WTC11 (cell line): Measurements from ENCODE around the gene SLC51B. TPM values are rescaled to one million over a fixed set of nuclear protein-coding genes. Genes with fewer than 3 reads are reported as not detected.
A peak's percentile ranks its signal among the peaks of the same experiment; 100 is the strongest.

ENCODE experiments used
- ATAC-seq: fragments of 200-7000 bp; cut with Tn5 transposase; 2 replicates; pipeline ENCODE4 v1.10.0; 2021; ENCODE audit warnings: mild to moderate bottlenecking, moderate library complexity
- CTCF ChIA-PET: fragments of 300-600 bp; sonication (Branson Sonifier 250); formaldehyde crosslinking; loops from one replicate; lab custom pipeline; 2021; ENCODE audit warnings: antibody characterized with exemption; lab: Charles Lee
- POLR2A ChIA-PET: fragments of 350-600 bp; sonication (Branson Sonifier 250); formaldehyde crosslinking; loops from one replicate; lab custom pipeline; 2021; ENCODE audit warnings: antibody characterized with exemption; lab: Charles Lee
- DNase-seq: peaks from one replicate; pipeline ENCODE4 v3.0.0; 2021; ENCODE audit warnings: low spot score
- H3K27ac Mint-ChIP-seq: 2 replicates; pipeline ENCODE4 v1.8.0; 2021; ENCODE audit warnings: mixed read lengths
- H3K27me3 Mint-ChIP-seq: 2 replicates; pipeline ENCODE4 v1.8.0; 2021; ENCODE audit warnings: low read depth, mild to moderate bottlenecking, moderate library complexity, mixed read lengths
- H3K36me3 Mint-ChIP-seq: 2 replicates; pipeline ENCODE4 v1.8.0; 2021; ENCODE audit warnings: mixed read lengths
- H3K4me1 Mint-ChIP-seq: 2 replicates; pipeline ENCODE4 v1.8.0; 2022; ENCODE audit warnings: mixed read lengths
- H3K4me3 Mint-ChIP-seq: 2 replicates; pipeline ENCODE4 v1.8.0; 2021; ENCODE audit warnings: mild to moderate bottlenecking, moderate library complexity, mixed read lengths
- H3K9me3 Mint-ChIP-seq: 2 replicates; pipeline ENCODE4 v1.8.0; 2021; ENCODE audit warnings: mixed read lengths
- ESRRA ChIP-seq: sonication (generic); formaldehyde crosslinking; IDR thresholded peaks from 2 replicates; pipeline ENCODE4 v1.8.1; 2022; ENCODE audit warnings: mild to moderate bottlenecking, missing genetic modification reagents, borderline replicate concordance
- ETV6 ChIP-seq: sonication (generic); formaldehyde crosslinking; IDR thresholded peaks from 2 replicates; pipeline ENCODE4 v1.8.1; 2022; ENCODE audit warnings: mild to moderate bottlenecking, missing genetic modification reagents
- FOXJ3 ChIP-seq: sonication (generic); formaldehyde crosslinking; IDR thresholded peaks from 2 replicates; pipeline ENCODE4 v1.9.0; 2021; ENCODE audit warnings: missing genetic modification reagents, mild to moderate bottlenecking, borderline replicate concordance
- FOXK1 ChIP-seq: sonication (generic); formaldehyde crosslinking; IDR thresholded peaks from 2 replicates; pipeline ENCODE4 v1.8.0; 2022; ENCODE audit warnings: mild to moderate bottlenecking, moderate library complexity, missing genetic modification reagents
- FOXP1 ChIP-seq: sonication (generic); formaldehyde crosslinking; IDR thresholded peaks from 2 replicates; pipeline ENCODE4 v1.8.0; 2022; ENCODE audit warnings: missing genetic modification reagents, mild to moderate bottlenecking, moderate library complexity, borderline replicate concordance
- GTF2I ChIP-seq: fragments of 250-450 bp; sonication (Bioruptor Pico); conservative IDR thresholded peaks from 2 replicates; pipeline ENCODE4 v1.4.0; 2021; ENCODE audit warnings: mild to moderate bottlenecking
- NR1H2 ChIP-seq: sonication (generic); formaldehyde crosslinking; IDR thresholded peaks from 2 replicates; pipeline ENCODE4 v1.9.0; 2021; ENCODE audit warnings: mild to moderate bottlenecking, moderate library complexity, missing genetic modification reagents
- PRRX2 ChIP-seq: fragments of 250-450 bp; sonication (Bioruptor Pico); IDR thresholded peaks from 2 replicates; pipeline ENCODE4 v1.8.0; 2021; ENCODE audit warnings: mild to moderate bottlenecking
- SP1 ChIP-seq: sonication (generic); formaldehyde crosslinking; conservative IDR thresholded peaks from 2 replicates; pipeline ENCODE4 v1.8.1; 2022; ENCODE audit warnings: missing genetic modification reagents
- TCF7 ChIP-seq: sonication (generic); formaldehyde crosslinking; IDR thresholded peaks from 2 replicates; pipeline ENCODE4 v1.8.0; 2022; ENCODE audit warnings: mild to moderate bottlenecking, low read depth, missing genetic modification reagents, moderate library complexity
- ZNF121 ChIP-seq: sonication (generic); formaldehyde crosslinking; IDR thresholded peaks from 2 replicates; pipeline ENCODE4 v1.8.0; 2023; ENCODE audit warnings: missing genetic modification reagents
- total RNA-seq: library from RNA; stranded (reverse); gene quantifications from 3 replicates; pipeline ENCODE4 v1.2.3, GENCODE V29; 2021
- TF ChIP-seq, protein P1 (sequence below): fragments of 250-450 bp; sonication (Bioruptor Pico); conservative IDR thresholded peaks from 2 replicates; pipeline ENCODE4 v1.9.0; 2021; ENCODE audit warnings: mild to moderate bottlenecking
- TF ChIP-seq, protein P2 (sequence below): fragments of 250-450 bp; sonication (Bioruptor Pico); IDR thresholded peaks from 2 replicates; pipeline ENCODE4 v1.8.0; 2021; ENCODE audit warnings: mild to moderate bottlenecking
- TF ChIP-seq, protein P3 (sequence below): sonication (generic); formaldehyde crosslinking; IDR thresholded peaks from 2 replicates; pipeline ENCODE4 v1.8.0; 2022; ENCODE audit warnings: mild to moderate bottlenecking, missing genetic modification reagents
- TF ChIP-seq, protein P4 (sequence below): fragments of 250-450 bp; sonication (Bioruptor Pico); IDR thresholded peaks from 2 replicates; pipeline ENCODE4 v1.9.0; 2021; ENCODE audit warnings: mild to moderate bottlenecking
- TF ChIP-seq, protein P5 (sequence below): sonication (generic); formaldehyde crosslinking; IDR thresholded peaks from 2 replicates; pipeline ENCODE4 v1.8.1; 2023; ENCODE audit warnings: mild to moderate bottlenecking, missing genetic modification reagents, borderline replicate concordance
- TF ChIP-seq, protein P6 (sequence below): sonication (generic); formaldehyde crosslinking; IDR thresholded peaks from 2 replicates; pipeline ENCODE4 v1.8.1; 2023; ENCODE audit warnings: mild to moderate bottlenecking, missing genetic modification reagents, moderate library complexity
- TF ChIP-seq, protein P7 (sequence below): sonication (generic); formaldehyde crosslinking; IDR thresholded peaks from 2 replicates; pipeline ENCODE4 v1.8.1; 2023; ENCODE audit warnings: mild to moderate bottlenecking, missing genetic modification reagents, moderate library complexity

SLC51B gene
- total RNA-seq, 1 experiment from 2014 or later: not detected

DNA sequence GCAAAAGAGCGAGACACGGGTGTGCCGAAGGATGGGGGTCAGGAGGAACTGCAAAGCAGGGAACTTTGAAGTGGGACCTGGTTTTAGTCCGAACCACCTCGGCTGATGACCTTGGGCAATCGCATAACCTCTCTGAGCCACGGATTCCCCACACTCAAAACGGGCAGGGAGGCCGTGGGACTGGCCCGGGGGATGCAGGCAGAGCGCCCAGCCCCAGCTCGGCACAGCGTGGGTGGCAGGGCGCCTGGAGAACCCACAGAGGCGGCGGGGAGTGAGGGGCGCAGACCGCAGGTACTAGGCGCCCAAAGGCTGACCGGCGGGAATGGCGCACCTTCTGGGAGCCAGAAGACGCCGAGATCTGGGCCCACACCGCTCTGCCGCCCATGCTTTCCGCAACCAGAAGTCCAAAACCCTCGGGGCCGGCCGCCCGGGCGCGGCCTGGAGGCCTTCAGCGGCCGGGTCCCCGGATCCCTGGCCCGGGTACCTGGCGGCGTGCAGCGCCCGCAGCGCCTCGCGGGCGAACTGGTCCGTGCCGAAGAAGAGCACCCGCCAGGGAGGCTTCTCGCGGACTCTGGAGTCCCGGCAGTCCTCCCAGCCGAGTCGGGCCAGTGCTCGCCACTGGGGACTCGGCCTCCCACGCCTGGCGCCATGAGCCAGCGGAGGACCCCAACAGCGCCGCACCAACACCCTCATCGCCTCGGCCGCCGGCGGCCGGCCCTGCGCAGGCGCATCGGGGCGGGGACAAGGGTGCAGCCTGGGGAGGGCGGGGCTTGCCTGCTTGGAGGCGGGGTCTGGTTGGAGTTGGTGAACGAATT is 16.1 kb upstream of the SLC51B start, which contains the start of gene MTFMT (continued):
- TF ChIP-seq, protein P1, sequence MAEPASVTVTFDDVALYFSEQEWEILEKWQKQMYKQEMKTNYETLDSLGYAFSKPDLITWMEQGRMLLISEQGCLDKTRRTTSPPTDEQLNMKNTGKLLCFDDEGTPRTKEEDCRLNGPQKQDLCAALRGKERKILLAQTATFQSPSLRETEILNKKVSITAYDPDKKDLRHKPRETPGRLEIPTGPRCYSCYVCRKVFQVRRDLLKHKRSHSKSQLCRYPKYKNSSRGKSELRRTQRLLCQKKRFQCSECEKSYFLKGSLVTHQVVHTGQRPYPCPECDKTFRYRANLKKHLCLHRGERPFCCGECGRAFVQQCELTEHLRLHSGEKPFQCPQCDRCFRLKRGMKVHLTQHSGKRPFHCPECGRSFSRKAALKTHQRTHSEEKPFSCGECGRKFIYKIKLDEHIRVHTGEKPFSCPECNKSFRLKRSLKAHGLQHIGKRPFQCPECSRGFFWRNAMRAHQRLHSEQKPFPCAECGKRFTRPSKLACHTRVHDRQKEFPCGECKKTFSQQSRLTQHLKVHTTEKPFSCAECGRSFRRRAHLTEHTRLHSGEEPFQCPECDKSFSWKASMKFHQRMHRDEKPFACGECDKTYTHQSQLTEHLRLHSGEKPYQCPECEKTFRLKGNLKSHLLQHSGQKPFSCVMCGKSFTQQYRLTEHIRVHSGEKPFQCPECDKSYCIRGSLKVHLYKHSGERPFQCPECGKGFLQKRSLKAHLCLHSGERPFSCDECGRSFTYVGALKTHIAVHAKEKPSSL (CRISPR knock-in tag): no peak
- 0 out of 2 replicates have a peak, but pooled peaks have one; percentile 35 for TF ChIP-seq FOXK1 (CRISPR knock-in tag)
- TF ChIP-seq, protein P2, sequence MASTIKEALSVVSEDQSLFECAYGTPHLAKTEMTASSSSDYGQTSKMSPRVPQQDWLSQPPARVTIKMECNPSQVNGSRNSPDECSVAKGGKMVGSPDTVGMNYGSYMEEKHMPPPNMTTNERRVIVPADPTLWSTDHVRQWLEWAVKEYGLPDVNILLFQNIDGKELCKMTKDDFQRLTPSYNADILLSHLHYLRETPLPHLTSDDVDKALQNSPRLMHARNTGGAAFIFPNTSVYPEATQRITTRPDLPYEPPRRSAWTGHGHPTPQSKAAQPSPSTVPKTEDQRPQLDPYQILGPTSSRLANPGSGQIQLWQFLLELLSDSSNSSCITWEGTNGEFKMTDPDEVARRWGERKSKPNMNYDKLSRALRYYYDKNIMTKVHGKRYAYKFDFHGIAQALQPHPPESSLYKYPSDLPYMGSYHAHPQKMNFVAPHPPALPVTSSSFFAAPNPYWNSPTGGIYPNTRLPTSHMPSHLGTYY (CRISPR knock-in tag): no peak
- TF ChIP-seq, protein P3, sequence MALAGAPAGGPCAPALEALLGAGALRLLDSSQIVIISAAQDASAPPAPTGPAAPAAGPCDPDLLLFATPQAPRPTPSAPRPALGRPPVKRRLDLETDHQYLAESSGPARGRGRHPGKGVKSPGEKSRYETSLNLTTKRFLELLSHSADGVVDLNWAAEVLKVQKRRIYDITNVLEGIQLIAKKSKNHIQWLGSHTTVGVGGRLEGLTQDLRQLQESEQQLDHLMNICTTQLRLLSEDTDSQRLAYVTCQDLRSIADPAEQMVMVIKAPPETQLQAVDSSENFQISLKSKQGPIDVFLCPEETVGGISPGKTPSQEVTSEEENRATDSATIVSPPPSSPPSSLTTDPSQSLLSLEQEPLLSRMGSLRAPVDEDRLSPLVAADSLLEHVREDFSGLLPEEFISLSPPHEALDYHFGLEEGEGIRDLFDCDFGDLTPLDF (CRISPR knock-in tag): no peak
- TF ChIP-seq SP1 (CRISPR knock-in tag): 0 out of 2 replicates have a peak, but pooled peaks have one; percentile 10

DNA sequence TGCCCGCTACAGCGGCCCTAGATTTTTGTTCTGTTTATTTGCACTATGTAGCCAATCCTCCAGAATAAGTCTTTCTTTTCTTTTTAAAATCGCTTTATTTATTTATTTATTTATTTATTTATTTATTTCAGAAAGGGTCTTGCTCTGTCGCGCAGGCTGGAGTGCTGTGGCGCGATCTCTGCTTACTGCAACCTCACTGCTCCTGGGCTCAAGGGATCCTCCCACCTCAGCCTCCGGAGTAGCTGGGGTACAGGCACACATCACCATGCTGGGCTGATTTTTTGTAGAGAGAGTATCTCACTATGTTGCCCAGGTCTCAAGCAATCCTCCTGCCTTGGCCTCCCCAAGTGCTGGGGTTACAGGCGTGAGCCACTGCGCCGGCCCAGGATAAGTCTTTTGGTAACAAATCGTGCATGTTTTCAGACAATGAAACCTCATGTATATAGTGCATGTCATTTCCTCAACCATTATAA is 15.4 kb upstream of the SLC51B start:
- POLR2A ChIA-PET: no interaction called here
- DNase-seq: no peak

DNA sequence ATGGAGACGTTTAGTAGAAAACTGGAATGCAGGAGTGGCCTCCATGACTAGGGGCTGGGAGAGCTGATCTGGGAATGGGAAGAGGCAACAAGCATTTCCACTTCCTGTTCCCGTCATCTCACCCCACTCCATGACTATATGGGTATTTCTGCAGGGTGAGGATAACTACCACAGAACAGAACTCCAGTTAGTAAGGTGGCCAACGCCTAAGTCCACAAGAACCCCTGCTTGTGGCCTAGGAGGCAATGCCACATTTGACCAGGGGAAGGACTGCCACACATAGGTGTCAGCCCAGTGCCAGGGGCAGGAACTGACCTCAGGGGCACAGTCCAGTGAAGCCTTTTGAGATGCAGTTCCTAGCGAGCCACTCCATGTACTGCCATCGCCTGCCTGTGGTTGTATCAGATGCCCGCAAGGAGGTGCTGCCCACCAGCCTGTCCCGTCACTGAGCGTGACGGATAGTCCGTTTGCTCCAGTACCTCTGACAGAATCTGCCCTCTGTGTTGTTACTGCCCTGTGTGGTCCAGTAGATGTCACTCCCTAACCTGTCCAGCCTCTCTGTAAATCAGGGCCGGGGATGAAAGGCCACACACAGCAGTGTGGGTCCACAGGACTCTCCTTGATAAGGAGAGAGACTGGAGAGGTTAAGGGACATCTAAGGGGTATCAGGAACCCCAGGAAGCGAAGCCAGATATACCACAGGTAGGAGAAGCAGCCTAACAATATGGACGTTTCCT is 12.2 kb upstream of the SLC51B start:
- Mint-ChIP-seq H3K9me3 (no peaks in the 10 kb centered on the region), H3K4me3 (peak overlapping the region; percentile 14; the same call in 1 of the 2 replicates), H3K27ac (no peak overlapping the region), H3K36me3 (no peaks in the 10 kb centered on the region), H3K4me1 (peaks cover 18% of the 10 kb centered on the region), H3K27me3 (peaks cover 6% of the 10 kb centered on the region)
- ChIA-PET CTCF (interaction anchor here (0.6 to 4.1 kb wide), 15 partner anchors 10 to 272 kb away, joined by 3 to 68 read pairs (median 5); partner anchors contain the start of gene KBTBD13), POLR2A (no interaction called here)
- ATAC-seq: peak; percentile 86
- peak; percentile 83 for DNase-seq
- TF ChIP-seq ESRRA (no peak), FOXP1 (CRISPR knock-in tag) (no peak), NR1H2 (no peak), PRRX2 (no peak), FOXJ3 (CRISPR knock-in tag) (no peak), ETV6 (CRISPR knock-in tag) (peak; percentile 68; the same call in 1 of the 2 replicates), SP1 (CRISPR knock-in tag) (no peak)
- TF ChIP-seq, protein P4, sequence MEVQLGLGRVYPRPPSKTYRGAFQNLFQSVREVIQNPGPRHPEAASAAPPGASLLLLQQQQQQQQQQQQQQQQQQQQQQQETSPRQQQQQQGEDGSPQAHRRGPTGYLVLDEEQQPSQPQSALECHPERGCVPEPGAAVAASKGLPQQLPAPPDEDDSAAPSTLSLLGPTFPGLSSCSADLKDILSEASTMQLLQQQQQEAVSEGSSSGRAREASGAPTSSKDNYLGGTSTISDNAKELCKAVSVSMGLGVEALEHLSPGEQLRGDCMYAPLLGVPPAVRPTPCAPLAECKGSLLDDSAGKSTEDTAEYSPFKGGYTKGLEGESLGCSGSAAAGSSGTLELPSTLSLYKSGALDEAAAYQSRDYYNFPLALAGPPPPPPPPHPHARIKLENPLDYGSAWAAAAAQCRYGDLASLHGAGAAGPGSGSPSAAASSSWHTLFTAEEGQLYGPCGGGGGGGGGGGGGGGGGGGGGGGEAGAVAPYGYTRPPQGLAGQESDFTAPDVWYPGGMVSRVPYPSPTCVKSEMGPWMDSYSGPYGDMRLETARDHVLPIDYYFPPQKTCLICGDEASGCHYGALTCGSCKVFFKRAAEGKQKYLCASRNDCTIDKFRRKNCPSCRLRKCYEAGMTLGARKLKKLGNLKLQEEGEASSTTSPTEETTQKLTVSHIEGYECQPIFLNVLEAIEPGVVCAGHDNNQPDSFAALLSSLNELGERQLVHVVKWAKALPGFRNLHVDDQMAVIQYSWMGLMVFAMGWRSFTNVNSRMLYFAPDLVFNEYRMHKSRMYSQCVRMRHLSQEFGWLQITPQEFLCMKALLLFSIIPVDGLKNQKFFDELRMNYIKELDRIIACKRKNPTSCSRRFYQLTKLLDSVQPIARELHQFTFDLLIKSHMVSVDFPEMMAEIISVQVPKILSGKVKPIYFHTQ: no peak
- TF ChIP-seq, protein P5, sequence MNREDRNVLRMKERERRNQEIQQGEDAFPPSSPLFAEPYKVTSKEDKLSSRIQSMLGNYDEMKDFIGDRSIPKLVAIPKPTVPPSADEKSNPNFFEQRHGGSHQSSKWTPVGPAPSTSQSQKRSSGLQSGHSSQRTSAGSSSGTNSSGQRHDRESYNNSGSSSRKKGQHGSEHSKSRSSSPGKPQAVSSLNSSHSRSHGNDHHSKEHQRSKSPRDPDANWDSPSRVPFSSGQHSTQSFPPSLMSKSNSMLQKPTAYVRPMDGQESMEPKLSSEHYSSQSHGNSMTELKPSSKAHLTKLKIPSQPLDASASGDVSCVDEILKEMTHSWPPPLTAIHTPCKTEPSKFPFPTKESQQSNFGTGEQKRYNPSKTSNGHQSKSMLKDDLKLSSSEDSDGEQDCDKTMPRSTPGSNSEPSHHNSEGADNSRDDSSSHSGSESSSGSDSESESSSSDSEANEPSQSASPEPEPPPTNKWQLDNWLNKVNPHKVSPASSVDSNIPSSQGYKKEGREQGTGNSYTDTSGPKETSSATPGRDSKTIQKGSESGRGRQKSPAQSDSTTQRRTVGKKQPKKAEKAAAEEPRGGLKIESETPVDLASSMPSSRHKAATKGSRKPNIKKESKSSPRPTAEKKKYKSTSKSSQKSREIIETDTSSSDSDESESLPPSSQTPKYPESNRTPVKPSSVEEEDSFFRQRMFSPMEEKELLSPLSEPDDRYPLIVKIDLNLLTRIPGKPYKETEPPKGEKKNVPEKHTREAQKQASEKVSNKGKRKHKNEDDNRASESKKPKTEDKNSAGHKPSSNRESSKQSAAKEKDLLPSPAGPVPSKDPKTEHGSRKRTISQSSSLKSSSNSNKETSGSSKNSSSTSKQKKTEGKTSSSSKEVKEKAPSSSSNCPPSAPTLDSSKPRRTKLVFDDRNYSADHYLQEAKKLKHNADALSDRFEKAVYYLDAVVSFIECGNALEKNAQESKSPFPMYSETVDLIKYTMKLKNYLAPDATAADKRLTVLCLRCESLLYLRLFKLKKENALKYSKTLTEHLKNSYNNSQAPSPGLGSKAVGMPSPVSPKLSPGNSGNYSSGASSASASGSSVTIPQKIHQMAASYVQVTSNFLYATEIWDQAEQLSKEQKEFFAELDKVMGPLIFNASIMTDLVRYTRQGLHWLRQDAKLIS (CRISPR knock-in tag): no peak
- TF ChIP-seq, protein P6, sequence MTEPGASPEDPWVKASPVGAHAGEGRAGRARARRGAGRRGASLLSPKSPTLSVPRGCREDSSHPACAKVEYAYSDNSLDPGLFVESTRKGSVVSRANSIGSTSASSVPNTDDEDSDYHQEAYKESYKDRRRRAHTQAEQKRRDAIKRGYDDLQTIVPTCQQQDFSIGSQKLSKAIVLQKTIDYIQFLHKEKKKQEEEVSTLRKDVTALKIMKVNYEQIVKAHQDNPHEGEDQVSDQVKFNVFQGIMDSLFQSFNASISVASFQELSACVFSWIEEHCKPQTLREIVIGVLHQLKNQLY: no peak
- TF ChIP-seq, protein P7, sequence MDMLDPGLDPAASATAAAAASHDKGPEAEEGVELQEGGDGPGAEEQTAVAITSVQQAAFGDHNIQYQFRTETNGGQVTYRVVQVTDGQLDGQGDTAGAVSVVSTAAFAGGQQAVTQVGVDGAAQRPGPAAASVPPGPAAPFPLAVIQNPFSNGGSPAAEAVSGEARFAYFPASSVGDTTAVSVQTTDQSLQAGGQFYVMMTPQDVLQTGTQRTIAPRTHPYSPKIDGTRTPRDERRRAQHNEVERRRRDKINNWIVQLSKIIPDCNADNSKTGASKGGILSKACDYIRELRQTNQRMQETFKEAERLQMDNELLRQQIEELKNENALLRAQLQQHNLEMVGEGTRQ (CRISPR knock-in tag): no peak

More for the DNA sequence above, 15.4 kb upstream of the SLC51B start:
- TF ChIP-seq GTF2I (0 out of 2 replicates have a peak, but pooled peaks have one; percentile 37), TCF7 (no peak), ZNF121 (CRISPR knock-in tag) (peak; percentile 92)
- H3K27me3 Mint-ChIP-seq: peaks cover 6% of the 10 kb centered on the region
- no peaks in the 10 kb centered on the region for H3K9me3 Mint-ChIP-seq
- CTCF ChIA-PET: interaction anchor here (1.0 kb wide), 1 partner anchor 48 kb away, joined by 3 read pairs; no protein-coding TSS in a partner anchor
- H3K36me3 Mint-ChIP-seq: peaks cover 4% of the 10 kb centered on the region
- no peak overlapping the region for H3K27ac Mint-ChIP-seq
- no peak for ATAC-seq
- H3K4me1 Mint-ChIP-seq: peaks cover 23% of the 10 kb centered on the region
- peak overlapping the region; percentile 30 for H3K4me3 Mint-ChIP-seq
